GM12878 (cell line): ENCODE results near the gene NLN. TPM values are rescaled to one million over a fixed set of nuclear protein-coding genes. Genes with fewer than 3 reads are reported as not detected.

ENCODE experiments used
- ATAC-seq: fragments of 200-7000 bp; cut with Tn5 transposase; 3 replicates; pipeline ENCODE4 v1.9.1; 2020; ENCODE audit warnings: mild to moderate bottlenecking, moderate library complexity
- BruUV-seq: library from RNA; stranded (reverse); fragments of 400-500 nt; replicated peaks from 2 replicates; lab custom pipeline; 2021; lab: Mats Ljungman, UMichigan
- CTCF ChIA-PET: fragments of 300-600 bp; sonication (Branson Sonifier 250); formaldehyde crosslinking; extraction: SDS; loops from one replicate; lab custom pipeline; 2021; ENCODE audit warnings: inconsistent platforms; lab: Yijun Ruan, JAX
- POLR2A ChIA-PET: fragments of 350-600 bp; formaldehyde crosslinking; extraction: SDS; loops from one replicate; lab custom pipeline; 2021; ENCODE audit warnings: inconsistent platforms; lab: Charles Lee
- RAD21 ChIA-PET: fragments of 300-600 bp; sonication (Branson Sonifier 250); formaldehyde crosslinking; loops from one replicate; lab custom pipeline; 2023; ENCODE audit warnings: antibody characterized with exemption; ENCODE audit not compliant: unreplicated experiment; lab: Charles Lee
- SMC1A ChIA-PET: fragments of 300-600 bp; sonication (Branson Sonifier 250); formaldehyde crosslinking; loops from one replicate; lab custom pipeline; 2023; ENCODE audit not compliant: unreplicated experiment, uncharacterized antibody; lab: Charles Lee
- DNase-seq: peaks from one replicate; pipeline ENCODE4 v3.0.0-alpha.2; 2011; ENCODE audit warnings: low read depth, low spot score
- FAIRE-seq: peaks from 3 replicates; lab custom pipeline; 2011; peaks lifted over from hg19 to GRCh38; lab: Jason Lieb, UNC
- H2AFZ ChIP-seq: 2 replicates; pipeline ENCODE4 v1.6.0; 2011; ENCODE audit warnings: low read depth, low read length, control low read depth; ENCODE audit not compliant: control insufficient read depth
- H3K27ac ChIP-seq: 2 replicates; pipeline ENCODE4 v1.5.1; 2011; ENCODE audit warnings: control low read depth; ENCODE audit not compliant: control insufficient read depth, insufficient read depth
- H3K27me3 ChIP-seq, 2 experiments: replicated peaks in 1 of 2; 2 replicates each; pipeline versions ENCODE4 v1.6.0 to v1.6.1; 2011; ENCODE audit warnings: low read length in 1 of 2; ENCODE audit not compliant: control insufficient read depth in 2 of 2, insufficient read depth in 2 of 2
- H3K36me3 ChIP-seq, 2 experiments: 2 replicates each; pipeline ENCODE4 v1.5.1; 2011; ENCODE audit warnings: low read length in 1 of 2; ENCODE audit not compliant: control insufficient read depth in 2 of 2, insufficient read depth in 2 of 2
- H3K4me1 ChIP-seq: 2 replicates; pipeline ENCODE4 v1.6.1; 2011; ENCODE audit warnings: mild to moderate bottlenecking, low read length, moderate library complexity, mixed read lengths; ENCODE audit not compliant: control insufficient read depth, insufficient read depth
- H3K4me2 ChIP-seq: 2 replicates; pipeline ENCODE4 v1.6.0; 2011; ENCODE audit warnings: control low read depth; ENCODE audit not compliant: control insufficient read depth, insufficient read depth
- H3K4me3 ChIP-seq: fragments of 200-600 bp; sonication (generic); 2 replicates; pipeline ENCODE4 v1.5.1; 2016
- H3K79me2 ChIP-seq: 2 replicates; pipeline ENCODE4 v1.6.0; 2011; ENCODE audit warnings: low read length; ENCODE audit not compliant: control insufficient read depth, insufficient read depth
- H3K9ac ChIP-seq: 2 replicates; pipeline ENCODE4 v1.8.0; 2011; ENCODE audit warnings: low read length, control low read depth, mixed read lengths; ENCODE audit not compliant: control insufficient read depth, insufficient read depth
- H3K9me3 ChIP-seq: replicated peaks from 3 replicates; pipeline ENCODE4 v1.5.1; 2011; ENCODE audit warnings: mild to moderate bottlenecking, low read length; ENCODE audit not compliant: control insufficient read depth, insufficient read depth
- H4K20me1 ChIP-seq: 2 replicates; pipeline ENCODE4 v1.6.0; 2011; ENCODE audit not compliant: control insufficient read depth, insufficient read depth
- ESRRA ChIP-seq: IDR thresholded peaks from 2 replicates; pipeline ENCODE4 v1.6.1; 2012; ENCODE audit warnings: mild to moderate bottlenecking, low read length, improper control_type of control experiment
- NR2C1 ChIP-seq: fragments of 450-650 bp; IDR thresholded peaks from 2 replicates; pipeline ENCODE4 v1.6.1; 2017; ENCODE audit warnings: antibody characterized with exemption, mild to moderate bottlenecking, moderate library complexity
- NRF1 ChIP-seq: conservative IDR thresholded peaks from 2 replicates; pipeline ENCODE4 v1.6.1; 2011; ENCODE audit warnings: mild to moderate bottlenecking, low read depth, low read length, improper control_type of control experiment
- PAX8 ChIP-seq: fragments of 450-650 bp; IDR thresholded peaks from 2 replicates; pipeline ENCODE4 v1.6.1; 2017; ENCODE audit warnings: mild to moderate bottlenecking, moderate library complexity
- RBBP5 ChIP-seq: fragments of 200-600 bp; sonication (generic); conservative IDR thresholded peaks from 2 replicates; pipeline ENCODE4 v1.6.1; 2016
- SIN3A ChIP-seq: IDR thresholded peaks from 2 replicates; pipeline ENCODE4 v1.6.1; 2012; ENCODE audit warnings: low read depth, low read length, improper control_type of control experiment
- SUPT20H ChIP-seq: IDR thresholded peaks from 2 replicates; pipeline ENCODE4 v1.6.1; 2011; ENCODE audit warnings: low read depth, mild to moderate bottlenecking, low read length, moderate library complexity, borderline replicate concordance; ENCODE audit not compliant: control insufficient read depth
- TAF1 ChIP-seq: IDR thresholded peaks from 2 replicates; pipeline ENCODE4 v1.6.1; 2011; ENCODE audit warnings: mild to moderate bottlenecking, low read depth, low read length, borderline replicate concordance
- YBX1 ChIP-seq: fragments of 450-650 bp; IDR thresholded peaks from 2 replicates; pipeline ENCODE4 v1.6.1; 2016; ENCODE audit warnings: antibody characterized with exemption
- ZNF384 ChIP-seq: IDR thresholded peaks from 2 replicates; pipeline ENCODE4 v1.6.1; 2012; ENCODE audit warnings: low read depth, mild to moderate bottlenecking, low read length, improper control_type of control experiment, borderline replicate concordance
- WGBS: methylation state at CpG from one replicate; pipeline ENCODE4 v1.1.6; 2016; ENCODE audit warnings: low lambda C conversion rate; ENCODE audit not compliant: insufficient replicate concordance, insufficient coverage; ENCODE audit errors: missing lambda C conversion rate; 5-methylcytosine and 5-hydroxymethylcytosine counted together
- in situ Hi-C: fragments of 300-500 bp; cut with MboI; formaldehyde crosslinking; loops from 9 replicates; pipeline ENCODE4 v1.14.3; 2018; ENCODE audit warnings: mixed read lengths
- intact Hi-C: fragments of 100-400 bp; cut with micrococcal nuclease; formaldehyde crosslinking; loops from one replicate; pipeline ENCODE4 v1.14.2; 2022; ENCODE audit not compliant: unreplicated experiment
- polyA plus RNA-seq, 11 experiments: library from polyadenylated mRNA; depleted of rRNA in 4 of 11; unstranded in 6 of 11; stranded (reverse) in 5 of 11; fragments of >200 nt; fragmentation: Nextera tagmentation in 4 of 11; fragmentation: Illumina TruSeq in 1 of 11; extraction: Ambion mirVana in 4 of 11; extraction: Trizol in 1 of 11; gene quantifications; 1 replicate in 1 of 11; 2 replicates in 10 of 11; pipeline versions ENCODE4 v1.2.1 to v1.2.3, GENCODE V29; 2011 to 2016; ENCODE audit warnings: inconsistent platforms in 2 of 11, missing spikeins in 2 of 11, low read depth in 1 of 11
- total RNA-seq, 4 experiments: library from RNA; depleted of rRNA in 3 of 4; stranded (reverse); fragments of >200 nt in 3 of 4; fragmentation: Illumina TruSeq in 1 of 4; extraction: Trizol in 1 of 4; gene quantifications; 2 replicates each; pipeline versions ENCODE4 v1.2.1 to v1.2.3, GENCODE V29; 2013 to 2021
- TF ChIP-seq, protein P1 (sequence below): fragments of 450-650 bp; IDR thresholded peaks from 2 replicates; pipeline ENCODE4 v1.6.1; 2016; ENCODE audit warnings: mild to moderate bottlenecking
- TF ChIP-seq, protein P2 (sequence below): fragments of 450-650 bp; IDR thresholded peaks from 2 replicates; pipeline ENCODE4 v1.6.1; 2017; ENCODE audit warnings: borderline replicate concordance
- TF ChIP-seq, protein P3 (sequence below): fragments of 450-650 bp; IDR thresholded peaks from 2 replicates; pipeline ENCODE4 v1.6.1; 2016; ENCODE audit warnings: mild to moderate bottlenecking
- TF ChIP-seq, protein P4 (sequence below): fragments of 450-650 bp; formaldehyde crosslinking; IDR thresholded peaks from 2 replicates; pipeline ENCODE4 v1.4.0; 2022; ENCODE audit warnings: mild to moderate bottlenecking, moderate library complexity

NLN gene
- total and polyA plus RNA-seq, 10 of the 15 experiments (the other 5 are each of a cell fraction or from before 2014, with no cell fraction given), result 6.8 to 56.9 (median 33.3) TPM

DNA sequence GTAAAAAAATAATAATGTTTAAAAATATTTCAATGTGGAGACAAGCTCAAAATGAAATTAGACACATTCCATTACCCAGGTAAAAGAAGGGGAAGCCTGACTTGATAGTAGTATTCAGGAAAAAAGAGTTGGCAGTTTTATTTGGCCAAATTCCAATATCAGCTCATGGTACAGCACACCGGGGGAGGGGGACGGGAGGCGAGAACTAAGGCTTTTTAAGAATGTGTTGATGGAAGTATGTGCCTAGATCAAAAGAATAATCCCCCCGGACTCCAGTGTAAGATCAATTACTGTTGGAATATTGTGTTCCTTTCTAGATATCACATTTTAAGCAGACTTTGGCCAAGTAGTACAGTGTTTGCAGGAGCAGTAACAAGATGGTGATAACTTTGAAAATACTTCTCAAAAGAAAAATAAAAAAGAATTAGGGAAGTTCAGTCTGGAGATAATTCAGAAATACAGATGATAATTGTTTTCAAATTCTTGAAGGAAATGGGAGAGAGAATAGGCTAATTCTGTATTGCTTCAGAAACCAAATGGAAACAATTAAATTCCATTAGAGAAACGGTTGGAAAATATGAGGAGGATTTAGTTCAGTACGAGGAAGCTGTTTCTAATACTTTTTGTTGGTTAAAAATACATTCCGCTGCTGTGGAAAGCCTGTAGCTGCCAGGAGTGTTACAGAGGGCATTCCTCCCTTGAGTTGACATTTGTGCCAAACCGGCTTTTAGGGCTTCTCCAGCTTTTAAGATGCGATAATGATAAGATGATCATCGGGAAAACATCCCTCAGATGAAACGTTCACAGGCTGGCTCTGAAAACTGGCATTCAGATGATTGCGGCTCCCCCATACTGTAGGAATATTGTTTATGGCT is 106.3 kb downstream of the NLN start:
- H3K9ac ChIP-seq, result no peak overlapping the region
- ATAC-seq (no peak), DNase-seq (no peak), FAIRE-seq (no peak)
- peaks cover 0 to 4% of the 10 kb centered on the region in 2 experiments; a peak in 1 of 4 replicates for H3K36me3 ChIP-seq
- no peaks in the 10 kb centered on the region for H3K79me2 ChIP-seq
- ChIA-PET CTCF (interaction anchor here (1.0 to 2.7 kb wide), 3 partner anchors 11 to 70 kb away, joined by 3 to 7 read pairs (median 4); no protein-coding TSS in a partner anchor), POLR2A (interaction anchor here (0.9 kb wide), 2 partner anchors 11 to 96 kb away, joined by 3 read pairs; no protein-coding TSS in a partner anchor), SMC1A (interaction anchor here (0.7 kb wide), 1 partner anchor 67 kb away, joined by 3 read pairs; no protein-coding TSS in a partner anchor), RAD21 (no interaction called here)
- no peak overlapping the region for H2AFZ ChIP-seq
- intact Hi-C loops, result loop anchor here (5.0 to 10.0 kb wide), 3 partner anchors 99 to 317 kb away; partner anchors contain the start of genes ERBIN, NLN, SGTB and SREK1
- WGBS, result 92% methylated on average over 12 of the region's 12 CpGs
- no peaks in the 10 kb centered on the region for H4K20me1 ChIP-seq
- no peaks in the 10 kb centered on the region for H3K27me3 ChIP-seq
- H3K9me3 ChIP-seq, result no peaks in the 10 kb centered on the region
- H3K4me3 ChIP-seq, result no peak overlapping the region
- no peak overlapping the region for H3K27ac ChIP-seq
- in situ Hi-C loops, result no loop called here
- H3K4me1 ChIP-seq, result peaks cover 41% of the 10 kb centered on the region
- H3K4me2 ChIP-seq, result no peak overlapping the region
- BruUV-seq, result no TSS peak
- TF ChIP-seq SIN3A (no peak), ZNF384 (no peak), SUPT20H (no peak), RBBP5 (no peak), ESRRA (no peak), TAF1 (no peak), NR2C1 (no peak), YBX1 (no peak), PAX8 (no peak), NRF1 (no peak)
- TF ChIP-seq, protein P1, sequence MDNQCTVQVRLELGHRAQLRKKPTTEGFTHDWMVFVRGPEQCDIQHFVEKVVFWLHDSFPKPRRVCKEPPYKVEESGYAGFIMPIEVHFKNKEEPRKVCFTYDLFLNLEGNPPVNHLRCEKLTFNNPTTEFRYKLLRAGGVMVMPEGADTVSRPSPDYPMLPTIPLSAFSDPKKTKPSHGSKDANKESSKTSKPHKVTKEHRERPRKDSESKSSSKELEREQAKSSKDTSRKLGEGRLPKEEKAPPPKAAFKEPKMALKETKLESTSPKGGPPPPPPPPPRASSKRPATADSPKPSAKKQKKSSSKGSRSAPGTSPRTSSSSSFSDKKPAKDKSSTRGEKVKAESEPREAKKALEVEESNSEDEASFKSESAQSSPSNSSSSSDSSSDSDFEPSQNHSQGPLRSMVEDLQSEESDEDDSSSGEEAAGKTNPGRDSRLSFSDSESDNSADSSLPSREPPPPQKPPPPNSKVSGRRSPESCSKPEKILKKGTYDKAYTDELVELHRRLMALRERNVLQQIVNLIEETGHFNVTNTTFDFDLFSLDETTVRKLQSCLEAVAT, result no peak
- TF ChIP-seq, protein P2, sequence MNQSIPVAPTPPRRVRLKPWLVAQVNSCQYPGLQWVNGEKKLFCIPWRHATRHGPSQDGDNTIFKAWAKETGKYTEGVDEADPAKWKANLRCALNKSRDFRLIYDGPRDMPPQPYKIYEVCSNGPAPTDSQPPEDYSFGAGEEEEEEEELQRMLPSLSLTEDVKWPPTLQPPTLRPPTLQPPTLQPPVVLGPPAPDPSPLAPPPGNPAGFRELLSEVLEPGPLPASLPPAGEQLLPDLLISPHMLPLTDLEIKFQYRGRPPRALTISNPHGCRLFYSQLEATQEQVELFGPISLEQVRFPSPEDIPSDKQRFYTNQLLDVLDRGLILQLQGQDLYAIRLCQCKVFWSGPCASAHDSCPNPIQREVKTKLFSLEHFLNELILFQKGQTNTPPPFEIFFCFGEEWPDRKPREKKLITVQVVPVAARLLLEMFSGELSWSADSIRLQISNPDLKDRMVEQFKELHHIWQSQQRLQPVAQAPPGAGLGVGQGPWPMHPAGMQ, result no peak
- TF ChIP-seq, protein P3, sequence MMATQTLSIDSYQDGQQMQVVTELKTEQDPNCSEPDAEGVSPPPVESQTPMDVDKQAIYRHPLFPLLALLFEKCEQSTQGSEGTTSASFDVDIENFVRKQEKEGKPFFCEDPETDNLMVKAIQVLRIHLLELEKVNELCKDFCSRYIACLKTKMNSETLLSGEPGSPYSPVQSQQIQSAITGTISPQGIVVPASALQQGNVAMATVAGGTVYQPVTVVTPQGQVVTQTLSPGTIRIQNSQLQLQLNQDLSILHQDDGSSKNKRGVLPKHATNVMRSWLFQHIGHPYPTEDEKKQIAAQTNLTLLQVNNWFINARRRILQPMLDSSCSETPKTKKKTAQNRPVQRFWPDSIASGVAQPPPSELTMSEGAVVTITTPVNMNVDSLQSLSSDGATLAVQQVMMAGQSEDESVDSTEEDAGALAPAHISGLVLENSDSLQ, result no peak
- TF ChIP-seq, protein P4, sequence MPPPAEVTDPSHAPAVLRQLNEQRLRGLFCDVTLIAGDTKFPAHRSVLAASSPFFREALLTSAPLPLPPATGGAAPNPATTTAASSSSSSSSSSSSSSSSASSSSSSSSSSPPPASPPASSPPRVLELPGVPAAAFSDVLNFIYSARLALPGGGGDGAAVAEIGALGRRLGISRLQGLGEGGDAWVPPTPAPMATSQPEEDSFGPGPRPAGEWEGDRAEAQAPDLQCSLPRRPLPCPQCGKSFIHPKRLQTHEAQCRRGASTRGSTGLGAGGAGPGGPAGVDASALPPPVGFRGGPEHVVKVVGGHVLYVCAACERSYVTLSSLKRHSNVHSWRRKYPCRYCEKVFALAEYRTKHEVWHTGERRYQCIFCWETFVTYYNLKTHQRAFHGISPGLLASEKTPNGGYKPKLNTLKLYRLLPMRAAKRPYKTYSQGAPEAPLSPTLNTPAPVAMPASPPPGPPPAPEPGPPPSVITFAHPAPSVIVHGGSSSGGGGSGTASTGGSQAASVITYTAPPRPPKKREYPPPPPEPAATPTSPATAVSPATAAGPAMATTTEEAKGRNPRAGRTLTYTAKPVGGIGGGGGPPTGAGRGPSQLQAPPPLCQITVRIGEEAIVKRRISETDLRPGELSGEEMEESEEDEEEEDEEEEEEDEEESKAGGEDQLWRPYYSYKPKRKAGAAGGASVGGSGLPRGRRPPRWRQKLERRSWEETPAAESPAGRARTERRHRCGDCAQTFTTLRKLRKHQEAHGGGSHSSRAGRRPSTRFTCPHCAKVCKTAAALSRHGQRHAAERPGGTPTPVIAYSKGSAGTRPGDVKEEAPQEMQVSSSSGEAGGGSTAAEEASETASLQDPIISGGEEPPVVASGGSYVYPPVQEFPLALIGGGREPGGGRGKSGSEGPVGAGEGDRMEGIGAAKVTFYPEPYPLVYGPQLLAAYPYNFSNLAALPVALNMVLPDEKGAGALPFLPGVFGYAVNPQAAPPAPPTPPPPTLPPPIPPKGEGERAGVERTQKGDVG, result no peak
